HG02588 (cell line): Measurements from ENCODE around the gene CHMP1B.
"Not testable (repeated sequence)": the region's sequence is repeated elsewhere in the genome, so short reads cannot be mapped to it uniquely, and the experiment has no call there.

ENCODE experiments used
- ATAC-seq: cut with Tn5 transposase; IDR thresholded peaks from one replicate; pipeline ENCODE4 v1.9.1; 2021; ENCODE audit warnings: mild to moderate bottlenecking, moderate library complexity; ENCODE audit not compliant: unreplicated experiment

The CHMP1B gene

DNA sequence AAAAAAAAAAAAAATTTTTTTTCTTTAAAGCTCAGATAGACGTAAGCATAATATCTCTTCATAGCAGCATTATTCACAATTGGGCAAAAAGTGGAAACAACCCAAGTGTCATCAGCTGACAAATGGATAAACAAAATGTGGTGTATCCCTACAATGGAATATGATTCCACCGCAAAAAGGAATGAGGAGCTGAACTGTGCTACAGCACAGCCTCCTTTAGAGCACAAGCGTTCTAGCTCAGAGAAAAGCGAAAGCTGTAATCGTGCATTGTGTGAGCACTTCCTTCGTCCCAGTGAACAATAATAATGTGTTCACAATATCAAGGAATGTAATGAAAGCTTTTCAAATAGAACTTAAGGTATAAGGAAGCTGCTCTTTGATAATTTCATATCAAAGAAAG is 11.7 kb upstream of the CHMP1B start:
- ATAC-seq, result no peak

DNA sequence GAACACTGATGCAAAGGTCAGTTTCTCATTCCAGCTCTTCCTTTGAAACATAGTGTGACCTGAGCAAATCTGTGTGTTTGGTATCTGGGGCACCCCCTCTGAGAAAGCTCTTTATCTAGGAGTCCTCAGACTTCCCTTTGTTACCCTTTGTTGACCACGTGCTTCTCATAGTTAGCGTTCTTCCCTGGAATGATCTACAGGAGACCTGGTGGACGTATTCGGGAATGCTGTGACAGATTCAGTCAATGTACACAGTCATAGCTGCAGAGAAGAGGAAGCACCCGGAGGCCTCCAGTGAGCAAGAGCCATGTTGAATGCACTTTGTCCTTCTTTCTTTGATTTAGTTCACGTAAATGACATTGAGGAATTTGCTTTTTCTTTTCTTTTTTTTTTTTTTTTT is 10.7 kb upstream of the CHMP1B start:
- no peak for ATAC-seq

DNA sequence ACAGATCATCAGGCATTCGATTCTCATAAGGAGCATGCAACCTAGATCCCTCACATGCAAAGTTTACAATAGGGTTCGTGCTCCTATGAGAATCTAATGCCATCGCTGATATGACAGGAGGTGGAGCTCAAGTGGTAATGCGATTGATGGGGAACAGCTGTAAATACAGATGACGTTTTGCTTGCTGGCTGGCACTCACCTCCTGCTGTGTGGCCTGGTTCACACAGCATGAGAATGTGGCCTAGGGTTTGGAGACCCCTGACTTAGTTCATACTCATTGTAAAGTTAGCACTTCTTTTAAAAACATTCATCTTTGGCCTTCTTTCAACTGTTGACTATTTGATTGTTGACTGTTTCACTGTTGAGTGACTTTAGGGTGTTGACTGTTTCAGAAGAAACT is 8.7 kb upstream of the CHMP1B start:
- no peak for ATAC-seq

DNA sequence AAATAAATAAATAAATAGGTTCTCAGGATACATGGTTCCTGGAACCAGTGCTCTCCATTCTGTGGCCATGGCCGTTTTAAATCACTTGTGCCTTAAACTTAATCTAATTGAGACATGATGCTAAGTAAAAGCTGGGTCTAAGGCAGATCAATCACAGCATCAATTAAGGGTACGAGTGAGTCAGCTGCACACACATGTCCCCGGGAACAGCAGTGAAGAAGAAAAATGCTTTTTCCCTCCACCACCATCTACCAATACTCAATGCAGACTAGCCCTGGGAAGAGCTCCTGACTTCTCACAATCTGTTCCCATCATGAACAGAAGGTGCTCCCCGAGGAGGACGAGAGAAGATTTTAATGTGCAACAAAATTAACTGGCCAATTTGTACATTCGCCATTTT is 6.8 kb upstream of the CHMP1B start:
- no peak for ATAC-seq

- ATAC-seq, result no peak
Observed at GRCh38 chr18:11845654-11846053, 5.6 kb upstream of the CHMP1B start.

DNA sequence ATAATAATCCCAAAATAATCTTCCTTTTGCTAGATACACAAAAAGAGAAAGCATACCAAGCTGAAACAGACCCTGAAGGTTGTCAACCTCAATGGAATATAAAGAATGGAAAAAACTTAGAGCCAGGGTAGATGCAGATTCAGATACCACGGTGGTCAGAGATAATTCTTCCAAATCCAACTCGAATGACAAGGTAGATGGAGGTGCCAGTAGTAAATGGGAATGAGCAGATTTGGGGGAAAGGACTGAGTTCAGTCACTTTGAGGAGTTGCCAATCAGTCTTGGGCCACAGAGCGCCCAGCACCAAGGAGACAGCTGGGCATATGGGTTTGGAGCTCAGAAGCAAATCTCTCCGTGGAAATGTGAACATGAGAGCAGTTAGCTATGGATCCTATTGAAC is 3.4 kb upstream of the CHMP1B start:
- ATAC-seq, result no peak

- ATAC-seq, result no peak
Observed at GRCh38 chr18:11849279-11849678, 1.9 kb upstream of the CHMP1B start.

DNA sequence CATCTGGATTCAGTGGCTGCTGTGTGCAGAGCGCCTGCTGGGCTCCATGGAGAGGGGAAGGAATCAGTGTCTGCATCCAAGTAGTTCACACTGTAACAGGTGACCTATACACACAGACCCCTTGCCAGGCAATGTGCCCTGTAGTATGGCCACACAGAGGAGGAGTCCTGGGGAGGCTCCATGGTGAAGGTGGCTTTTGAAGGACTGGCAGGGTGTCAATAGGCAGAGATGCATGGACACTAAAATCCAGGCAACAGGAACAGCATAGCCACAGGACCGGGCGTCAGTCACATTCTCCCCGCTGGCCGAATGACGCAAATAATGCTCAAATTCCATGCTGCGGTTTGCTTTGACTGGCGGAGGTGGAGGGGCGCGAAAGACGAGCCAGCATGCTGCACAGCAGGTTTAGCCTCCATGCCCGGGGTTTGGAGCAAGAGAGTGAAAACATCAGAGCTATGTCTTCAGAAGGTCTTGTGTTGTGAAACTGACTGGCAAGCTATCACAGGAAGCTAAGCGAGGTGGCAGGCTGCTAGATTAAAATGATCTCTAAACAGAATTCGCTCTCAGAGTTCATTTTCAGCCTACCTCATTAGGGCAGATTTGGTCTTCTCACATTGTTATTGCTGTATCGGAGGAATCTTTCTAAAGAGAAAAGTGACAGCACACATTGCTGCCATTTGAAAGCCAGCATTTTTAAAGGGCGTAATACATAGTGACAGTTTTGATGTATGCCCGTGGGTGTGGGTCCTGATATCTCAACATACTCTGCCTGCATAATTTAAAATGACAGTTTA is 1.2 kb upstream of the CHMP1B start:
- no peak for ATAC-seq

GRCh38 chr18:11850821-11851145 is 430 bp upstream of the CHMP1B start:
- peak; percentile 25 for ATAC-seq

DNA sequence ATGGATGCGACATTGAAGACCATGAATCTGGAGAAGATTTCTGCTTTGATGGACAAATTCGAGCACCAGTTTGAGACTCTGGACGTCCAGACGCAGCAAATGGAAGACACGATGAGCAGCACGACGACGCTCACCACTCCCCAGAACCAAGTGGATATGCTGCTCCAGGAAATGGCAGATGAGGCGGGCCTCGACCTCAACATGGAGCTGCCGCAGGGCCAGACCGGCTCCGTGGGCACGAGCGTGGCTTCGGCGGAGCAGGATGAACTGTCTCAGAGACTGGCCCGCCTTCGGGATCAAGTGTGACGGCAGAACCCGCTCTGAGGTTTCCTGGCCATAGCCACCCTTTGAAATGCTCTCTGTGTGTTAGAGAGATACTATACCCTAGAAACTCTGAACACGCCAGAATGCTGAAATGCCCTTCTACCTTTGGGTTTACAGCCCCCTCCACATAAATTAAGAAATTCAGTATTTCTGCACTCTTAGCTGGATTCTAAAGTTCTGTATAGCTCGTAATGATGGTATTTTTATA is 659 bp downstream of the CHMP1B start:
- ATAC-seq, result peak; percentile 28

- ATAC-seq, result not testable (repeated sequence)
Observed at GRCh38 chr18:11854554-11854953, 3.3 kb downstream of the CHMP1B start.

DNA sequence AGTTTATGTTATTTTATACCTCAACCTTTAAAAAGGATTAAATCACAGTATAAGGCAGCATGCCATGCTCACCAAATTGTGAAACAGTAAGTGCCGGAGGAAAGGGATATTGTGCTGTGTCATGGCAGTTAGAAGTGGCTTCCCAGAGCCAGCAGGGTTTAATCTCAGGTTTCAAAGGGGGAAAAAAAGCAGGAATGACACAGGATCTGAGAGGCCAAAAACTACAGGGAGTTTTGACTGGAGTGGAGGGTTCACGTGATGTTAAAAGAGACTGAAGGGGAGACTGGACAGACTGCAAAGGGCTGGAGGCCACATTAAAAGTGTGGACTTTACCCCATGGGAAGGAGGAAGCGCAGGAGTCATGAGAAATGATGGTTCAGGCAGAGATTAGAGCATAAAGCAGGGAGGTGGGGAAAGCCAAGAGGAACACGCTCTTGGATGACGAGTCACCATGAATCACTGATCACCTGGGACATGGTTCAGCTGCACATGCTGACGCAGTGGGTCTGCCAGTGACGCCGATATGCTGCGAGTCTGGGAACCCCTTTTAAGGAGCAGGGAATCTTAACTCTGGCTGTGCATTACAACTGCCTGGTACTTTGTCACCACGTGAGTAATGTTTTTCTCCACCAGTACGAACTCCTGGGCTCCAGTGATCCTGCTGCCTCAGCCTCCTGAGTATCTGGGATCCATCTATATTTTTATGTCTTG is 6.1 kb downstream of the CHMP1B start:
- ATAC-seq, result no peak

GRCh38 chr18:11859282-11859830 is 8.1 kb downstream of the CHMP1B start:
- ATAC-seq, result no peak

GRCh38 chr18:11859903-11860407 is 8.7 kb downstream of the CHMP1B start:
- ATAC-seq, result no peak

DNA sequence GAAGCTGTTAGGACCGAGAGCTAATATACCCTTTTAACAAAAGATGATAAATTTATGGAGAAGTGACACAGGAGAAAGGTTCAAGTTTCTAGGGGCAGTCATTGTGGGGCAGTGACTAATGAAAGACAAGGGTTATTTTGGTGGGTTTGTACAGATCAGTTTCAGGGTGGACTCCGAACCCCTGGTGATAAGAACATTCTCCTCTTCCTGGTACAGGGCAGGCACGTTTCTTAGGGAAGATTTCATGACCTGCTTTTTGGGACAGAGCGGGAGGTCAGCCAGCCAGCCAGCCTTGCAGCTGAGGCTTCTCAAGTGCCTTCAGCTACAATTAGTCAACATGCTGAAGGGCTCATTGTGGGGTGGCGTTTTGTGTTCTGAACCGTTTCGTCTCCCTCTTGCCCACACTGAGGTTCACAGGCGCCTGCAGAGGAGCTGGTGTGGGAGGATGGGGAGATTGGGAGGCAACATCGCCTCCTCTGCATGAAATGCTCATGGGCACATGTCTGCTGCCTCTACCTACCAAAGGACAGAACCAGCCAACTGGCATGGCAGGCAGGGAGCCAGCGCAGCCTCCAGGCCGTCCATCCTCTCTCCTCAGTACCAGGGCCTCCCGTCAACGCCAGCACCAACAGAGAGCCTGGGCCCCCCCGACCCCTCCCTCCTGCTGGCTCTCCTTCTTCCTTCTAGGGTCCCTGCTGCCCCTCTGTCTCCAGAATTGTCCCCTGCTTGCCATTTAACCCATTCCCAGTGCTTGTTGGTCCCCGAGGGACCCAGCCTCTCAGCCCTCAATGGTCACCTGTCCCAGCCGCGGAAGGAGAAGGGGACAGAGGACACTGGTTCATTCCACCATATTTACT is 9.6 kb downstream of the CHMP1B start:
- no peak for ATAC-seq

GRCh38 chr18:11861583-11862288 is 10.5 kb downstream of the CHMP1B start:
- ATAC-seq, result no peak

DNA sequence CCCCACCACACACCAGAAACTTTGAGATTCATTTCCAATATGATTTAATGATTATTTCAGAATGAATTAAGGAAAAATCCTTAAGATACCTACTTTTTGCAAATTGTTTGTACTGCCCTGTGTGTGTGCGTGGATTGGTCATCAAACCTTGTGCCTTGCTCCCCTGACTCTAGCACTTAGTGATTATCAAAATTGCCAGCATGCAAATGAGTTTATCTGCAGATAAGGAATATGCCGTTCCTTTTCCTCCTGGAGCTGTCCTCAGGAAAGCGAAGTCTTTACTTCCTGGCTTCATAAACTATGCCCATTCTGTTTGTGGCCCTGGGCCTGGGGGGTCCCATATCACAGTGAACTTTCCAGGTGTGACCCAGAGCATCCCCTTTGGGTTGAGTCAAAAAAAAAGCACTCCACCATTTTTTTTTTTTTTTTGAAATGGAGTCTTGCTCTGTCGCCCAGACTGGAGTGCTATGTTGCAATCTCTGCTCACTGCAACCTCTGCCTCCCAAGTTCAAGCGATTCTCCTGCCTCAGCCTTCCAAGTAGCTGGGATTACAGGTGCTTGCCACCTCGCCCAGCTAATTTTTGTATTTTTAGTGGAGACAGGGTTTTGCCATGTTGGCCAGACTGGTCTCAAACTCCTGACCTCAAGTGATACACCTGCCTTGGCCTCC is 11.4 kb downstream of the CHMP1B start:
- ATAC-seq, result no peak

DNA sequence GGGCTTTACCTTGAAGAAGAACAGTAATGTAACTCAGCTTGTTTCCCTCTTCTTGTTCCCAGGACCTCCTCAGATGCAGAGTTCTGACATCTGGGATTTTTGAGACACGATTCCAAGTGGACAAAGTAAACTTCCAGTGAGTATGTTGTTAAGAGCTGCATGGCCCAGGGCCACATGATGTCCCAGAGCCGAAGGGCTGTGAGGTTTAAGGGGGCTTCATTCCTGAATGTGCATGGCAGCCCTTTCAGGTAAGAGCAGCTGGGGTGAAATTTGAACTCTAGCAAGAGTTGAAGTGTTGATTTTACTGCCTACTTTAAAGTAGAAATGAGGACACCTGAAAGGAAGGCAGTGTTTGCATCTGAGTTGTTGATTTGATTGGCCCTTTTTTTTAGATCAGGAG is 13.3 kb downstream of the CHMP1B start:
- no peak for ATAC-seq

DNA sequence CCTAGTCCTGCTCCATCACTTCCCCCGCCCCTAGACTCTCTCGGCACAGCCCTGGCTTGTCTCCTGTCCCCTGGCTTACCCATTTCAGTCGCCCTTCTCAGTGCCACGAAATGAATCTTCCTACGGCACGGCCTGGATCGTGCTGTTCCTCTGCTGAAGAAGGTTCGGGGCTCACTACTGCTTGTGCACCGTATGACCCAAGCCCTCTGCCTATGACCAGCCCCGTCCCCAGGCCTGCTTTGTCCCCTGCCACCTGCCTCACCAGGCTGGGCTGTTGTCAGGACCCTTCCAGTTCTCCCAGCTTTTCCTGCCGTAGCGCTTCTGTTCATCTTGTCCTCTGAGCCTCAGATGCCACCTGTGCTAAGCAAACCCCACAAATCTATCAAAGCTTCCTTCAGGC is 13.9 kb downstream of the CHMP1B start:
- ATAC-seq, result no peak

DNA sequence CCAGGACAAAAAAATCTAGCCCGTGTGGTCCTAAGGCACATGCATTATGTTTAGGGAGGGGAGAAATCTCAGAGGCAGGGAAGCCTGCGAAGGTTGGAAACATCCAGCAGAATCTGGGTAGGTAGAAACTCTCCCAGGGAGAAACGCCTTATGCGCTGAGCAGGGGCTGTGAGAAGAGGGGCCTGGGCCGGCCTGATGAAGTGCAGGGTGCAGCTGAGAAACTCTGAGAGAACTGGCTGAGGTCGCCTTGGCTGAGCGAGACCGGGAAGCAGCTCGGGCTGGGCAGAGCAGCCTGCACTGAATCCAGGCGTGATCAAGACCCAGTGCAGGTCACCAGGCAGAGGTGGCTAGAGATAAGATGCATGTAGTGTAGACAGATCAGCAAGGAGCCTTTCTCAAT is 15.1 kb downstream of the CHMP1B start:
- ATAC-seq, result no peak
